Measurements from ENCODE around the gene MXRA8. TPM values are rescaled to one million over a fixed set of nuclear protein-coding genes. Genes with fewer than 3 reads are reported as not detected.

MXRA8 gene
- total and polyA plus RNA-seq, 8 donors = 78.3 to 151 (median 136) TPM

DNA sequence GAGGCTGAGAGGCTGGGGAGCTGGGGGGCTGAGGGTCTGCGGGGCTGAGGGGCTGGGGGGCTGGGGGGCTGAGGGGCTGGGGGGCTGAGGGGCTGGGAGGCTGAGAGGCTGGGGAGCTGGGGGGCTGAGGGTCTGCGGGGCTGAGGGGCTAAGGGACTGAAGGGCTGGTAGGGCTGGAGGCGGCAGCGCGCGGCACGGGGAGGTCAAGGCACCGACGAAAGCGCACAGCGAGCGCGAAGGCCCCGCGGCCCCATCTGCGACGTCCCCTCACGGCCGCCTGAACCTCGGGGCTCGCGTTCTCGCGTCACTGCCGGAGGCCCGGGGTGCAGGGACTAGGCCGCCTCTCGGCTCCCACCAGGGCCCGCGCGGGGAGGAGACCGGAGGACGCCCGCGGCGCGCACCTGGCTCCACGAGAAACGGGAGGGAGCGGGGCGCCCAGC, 34.3 kb downstream of the MXRA8 start:
- ATAC-seq (no peak), DNase-seq (no peak)
- no peaks in the 10 kb centered on the region for H3K9me3 ChIP-seq
- peak overlapping the region; percentile 44 to 86 for H3K27ac ChIP-seq
- peaks cover 0 to 52% of the 10 kb centered on the region in 2 donors for H3K36me3 ChIP-seq
- H3K4me3 ChIP-seq = peak overlapping the region; percentile 97 to 100
- H3K4me1 ChIP-seq = peaks cover 12 to 50% of the 10 kb centered on the region in 2 donors
- TF ChIP-seq, protein P1, sequence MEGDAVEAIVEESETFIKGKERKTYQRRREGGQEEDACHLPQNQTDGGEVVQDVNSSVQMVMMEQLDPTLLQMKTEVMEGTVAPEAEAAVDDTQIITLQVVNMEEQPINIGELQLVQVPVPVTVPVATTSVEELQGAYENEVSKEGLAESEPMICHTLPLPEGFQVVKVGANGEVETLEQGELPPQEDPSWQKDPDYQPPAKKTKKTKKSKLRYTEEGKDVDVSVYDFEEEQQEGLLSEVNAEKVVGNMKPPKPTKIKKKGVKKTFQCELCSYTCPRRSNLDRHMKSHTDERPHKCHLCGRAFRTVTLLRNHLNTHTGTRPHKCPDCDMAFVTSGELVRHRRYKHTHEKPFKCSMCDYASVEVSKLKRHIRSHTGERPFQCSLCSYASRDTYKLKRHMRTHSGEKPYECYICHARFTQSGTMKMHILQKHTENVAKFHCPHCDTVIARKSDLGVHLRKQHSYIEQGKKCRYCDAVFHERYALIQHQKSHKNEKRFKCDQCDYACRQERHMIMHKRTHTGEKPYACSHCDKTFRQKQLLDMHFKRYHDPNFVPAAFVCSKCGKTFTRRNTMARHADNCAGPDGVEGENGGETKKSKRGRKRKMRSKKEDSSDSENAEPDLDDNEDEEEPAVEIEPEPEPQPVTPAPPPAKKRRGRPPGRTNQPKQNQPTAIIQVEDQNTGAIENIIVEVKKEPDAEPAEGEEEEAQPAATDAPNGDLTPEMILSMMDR (IDR thresholded peaks at IDR 0.05) = no peak
- H3K27me3 ChIP-seq = no peaks in the 10 kb centered on the region
- intact Hi-C loops (cut with DNase I) = no loop called here

DNA sequence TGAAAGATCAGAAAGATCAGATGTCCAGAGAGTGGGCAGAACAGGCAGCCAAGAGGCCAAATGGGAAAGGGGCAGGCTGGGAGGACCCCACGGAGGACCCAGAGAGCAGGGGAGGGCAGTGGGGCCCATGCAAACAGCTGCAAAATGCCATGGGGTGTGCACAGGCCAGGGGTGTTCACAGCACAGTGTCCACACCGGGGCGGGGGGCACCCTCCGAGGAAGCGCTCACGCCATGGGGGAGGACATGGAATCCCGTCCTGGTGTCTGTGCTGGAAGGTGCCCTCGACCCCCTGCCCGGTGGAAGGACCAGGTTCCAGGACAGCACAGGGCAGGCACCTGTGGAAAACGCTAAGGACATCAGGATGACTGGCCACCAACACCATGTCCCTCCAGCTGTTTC, 35.4 kb downstream of the MXRA8 start:
- Histone ChIP-seq H3K4me1 (peaks cover 19 to 62% of the 10 kb centered on the region in 2 donors), H3K4me3 (peak overlapping the region in 1 of 2 donors; percentile 13), H3K27me3 (no peaks in the 10 kb centered on the region), H3K36me3 (peaks cover 0 to 51% of the 10 kb centered on the region in 2 donors), H3K27ac (no peak overlapping the region), H3K9me3 (no peaks in the 10 kb centered on the region)
- ATAC-seq (no peak), DNase-seq (no peak)
- intact Hi-C loops (cut with DNase I) = no loop called here
- TF ChIP-seq, protein P1 (IDR thresholded peaks at IDR 0.05) = no peak

DNA sequence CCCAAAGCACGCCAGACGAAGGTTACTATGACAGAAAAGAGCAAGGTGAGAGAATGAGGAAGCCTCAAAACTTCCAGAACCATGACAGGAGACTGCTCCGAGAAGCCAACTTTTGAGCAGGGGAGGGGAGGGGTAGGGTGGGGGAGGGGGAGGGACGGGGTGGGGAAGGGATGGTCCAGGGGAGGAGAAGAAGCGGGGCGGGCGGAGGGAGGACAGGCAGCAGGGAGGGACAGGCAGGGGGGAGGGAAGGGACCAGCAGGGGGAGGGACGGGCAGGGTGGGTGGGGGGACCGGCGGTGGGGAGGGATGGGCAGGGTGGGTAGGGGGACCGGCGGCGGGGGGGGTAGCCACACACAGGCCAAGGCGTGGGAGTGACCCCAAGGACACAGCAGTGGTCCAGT, 35.9 kb downstream of the MXRA8 start:
- Histone ChIP-seq H3K36me3 (peaks cover 0 to 51% of the 10 kb centered on the region in 2 donors), H3K4me1 (peaks cover 19 to 67% of the 10 kb centered on the region in 2 donors), H3K4me3 (no peak overlapping the region), H3K9me3 (no peaks in the 10 kb centered on the region), H3K27me3 (no peaks in the 10 kb centered on the region), H3K27ac (no peak overlapping the region)
- intact Hi-C loops (cut with DNase I) = no loop called here
- no peak for DNase-seq
- TF ChIP-seq, protein P1 (IDR thresholded peaks at IDR 0.05) = no peak
- no peak for ATAC-seq

DNA sequence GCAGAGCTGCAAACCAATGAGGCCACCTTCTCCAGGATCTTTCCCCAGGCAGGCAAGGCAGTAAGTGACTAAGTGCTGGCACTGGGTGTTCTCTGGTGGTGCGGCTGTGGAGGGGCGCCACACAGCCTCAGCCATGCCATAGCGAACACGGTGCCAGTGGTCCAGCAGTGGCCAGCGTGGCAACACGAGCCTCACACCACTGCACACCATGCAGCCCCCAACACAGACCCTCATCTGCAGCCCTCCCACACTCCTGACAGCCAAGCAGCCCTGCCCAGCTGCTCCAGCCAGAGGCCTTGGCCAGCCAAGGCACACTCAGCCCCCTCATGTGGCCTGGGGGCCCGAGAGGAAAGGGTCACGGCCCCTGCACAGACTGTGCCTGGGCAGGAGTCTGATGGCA, 36.9 kb downstream of the MXRA8 start:
- DNase-seq = no peak
- no peaks in the 10 kb centered on the region for H3K9me3 ChIP-seq
- TF ChIP-seq, protein P1 (IDR thresholded peaks at IDR 0.05) = no peak
- no peak overlapping the region for H3K4me3 ChIP-seq
- H3K36me3 ChIP-seq = peaks cover 0 to 50% of the 10 kb centered on the region in 2 donors
- peaks cover 19 to 62% of the 10 kb centered on the region in 2 donors for H3K4me1 ChIP-seq
- intact Hi-C loops (cut with DNase I) = no loop called here
- ATAC-seq = no peak
- H3K27ac ChIP-seq = no peak overlapping the region
- H3K27me3 ChIP-seq = no peaks in the 10 kb centered on the region

DNA sequence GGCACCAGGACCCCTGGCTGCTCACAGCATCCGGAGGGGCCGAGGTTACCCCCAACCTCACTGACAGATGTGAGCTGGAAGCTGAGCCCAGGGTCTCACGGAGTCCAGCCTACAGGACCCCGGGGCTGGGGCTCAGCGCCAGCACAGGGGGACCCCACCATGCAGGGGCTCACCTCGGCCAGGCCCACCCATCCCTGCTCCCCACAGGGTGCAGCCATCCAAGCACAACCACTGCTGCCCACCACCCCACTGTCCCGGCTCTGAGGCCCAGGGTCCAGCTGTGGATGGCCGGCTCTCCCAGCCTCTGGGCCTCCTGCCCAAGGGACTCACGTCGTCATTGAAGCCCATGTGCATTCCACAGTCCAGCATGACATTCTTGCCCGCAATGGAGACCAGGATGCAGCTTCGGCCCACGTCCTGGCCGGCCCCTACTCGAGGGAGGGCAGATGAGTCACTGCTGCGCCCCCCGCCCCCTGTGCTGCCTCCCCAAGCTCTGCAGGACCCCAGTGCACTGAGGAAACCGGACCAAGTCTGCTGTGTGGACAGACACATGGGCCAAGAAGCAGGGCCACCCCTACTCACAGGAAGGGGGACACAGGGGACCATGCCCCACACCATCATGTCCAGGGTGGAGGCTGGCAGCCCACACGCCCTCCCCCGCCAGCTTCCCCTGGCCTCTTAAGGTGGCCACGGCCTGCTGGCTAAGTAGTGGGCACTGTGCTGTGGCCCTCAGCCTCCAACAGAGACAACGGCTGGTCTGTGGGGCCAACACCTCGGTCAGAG, 37.5 kb downstream of the MXRA8 start:
- Histone ChIP-seq H3K27ac (no peak overlapping the region), H3K9me3 (no peaks in the 10 kb centered on the region), H3K4me3 (no peak overlapping the region), H3K27me3 (no peaks in the 10 kb centered on the region), H3K36me3 (peaks cover 0 to 56% of the 10 kb centered on the region in 2 donors), H3K4me1 (peaks cover 13 to 56% of the 10 kb centered on the region in 2 donors)
- intact Hi-C loops (cut with DNase I) = no loop called here
- no peak for DNase-seq
- no peak for ATAC-seq
- TF ChIP-seq, protein P1 (IDR thresholded peaks at IDR 0.05) = no peak
